ENCODE results near the gene ZNRF3. TPM values are rescaled to one million over a fixed set of nuclear protein-coding genes. Genes with fewer than 3 reads are reported as not detected.

The ZNRF3 gene
- total RNA-seq, 4 donors from 2014 or later = 12.9 to 29.7 (median 21.9) TPM

- 93% methylated on average over 5 of the region's 5 CpGs for WGBS
- Histone ChIP-seq H3K36me3 (no peaks in the 10 kb centered on the region), H3K9me3 (peaks cover 0 to 8% (median 0%) of the 10 kb centered on the region in 4 donors), H3K4me1 (peaks cover 15 to 50% (median 45%) of the 10 kb centered on the region in 4 donors), H3K27me3 (no peaks in the 10 kb centered on the region), H3K4me3 (no peak overlapping the region), H3K27ac (replicated peaks in 1 of 4) (no peak overlapping the region)
- DNase-seq (ENCODE audit: extremely low spot score) = no peak
- TF ChIP-seq EP300 (IDR thresholded peaks at IDR 0.05) (no peak), POLR2AphosphoS5 (IDR thresholded peaks at IDR 0.05) (no peak), POLR2A (IDR thresholded peaks at IDR 0.05; ENCODE audit: low read depth) (no peak)
- TF ChIP-seq, protein P1, sequence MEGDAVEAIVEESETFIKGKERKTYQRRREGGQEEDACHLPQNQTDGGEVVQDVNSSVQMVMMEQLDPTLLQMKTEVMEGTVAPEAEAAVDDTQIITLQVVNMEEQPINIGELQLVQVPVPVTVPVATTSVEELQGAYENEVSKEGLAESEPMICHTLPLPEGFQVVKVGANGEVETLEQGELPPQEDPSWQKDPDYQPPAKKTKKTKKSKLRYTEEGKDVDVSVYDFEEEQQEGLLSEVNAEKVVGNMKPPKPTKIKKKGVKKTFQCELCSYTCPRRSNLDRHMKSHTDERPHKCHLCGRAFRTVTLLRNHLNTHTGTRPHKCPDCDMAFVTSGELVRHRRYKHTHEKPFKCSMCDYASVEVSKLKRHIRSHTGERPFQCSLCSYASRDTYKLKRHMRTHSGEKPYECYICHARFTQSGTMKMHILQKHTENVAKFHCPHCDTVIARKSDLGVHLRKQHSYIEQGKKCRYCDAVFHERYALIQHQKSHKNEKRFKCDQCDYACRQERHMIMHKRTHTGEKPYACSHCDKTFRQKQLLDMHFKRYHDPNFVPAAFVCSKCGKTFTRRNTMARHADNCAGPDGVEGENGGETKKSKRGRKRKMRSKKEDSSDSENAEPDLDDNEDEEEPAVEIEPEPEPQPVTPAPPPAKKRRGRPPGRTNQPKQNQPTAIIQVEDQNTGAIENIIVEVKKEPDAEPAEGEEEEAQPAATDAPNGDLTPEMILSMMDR (IDR thresholded peaks at IDR 0.05) = no peak
- intact Hi-C loops (cut with DNase I) = loop anchor here (5.0 to 10.0 kb wide), 2 partner anchors 85 to 92 kb away; no protein-coding TSS in a partner anchor
Measured at GRCh38 chr22:28949788-28950187, 66.4 kb downstream of the ZNRF3 start.

DNA sequence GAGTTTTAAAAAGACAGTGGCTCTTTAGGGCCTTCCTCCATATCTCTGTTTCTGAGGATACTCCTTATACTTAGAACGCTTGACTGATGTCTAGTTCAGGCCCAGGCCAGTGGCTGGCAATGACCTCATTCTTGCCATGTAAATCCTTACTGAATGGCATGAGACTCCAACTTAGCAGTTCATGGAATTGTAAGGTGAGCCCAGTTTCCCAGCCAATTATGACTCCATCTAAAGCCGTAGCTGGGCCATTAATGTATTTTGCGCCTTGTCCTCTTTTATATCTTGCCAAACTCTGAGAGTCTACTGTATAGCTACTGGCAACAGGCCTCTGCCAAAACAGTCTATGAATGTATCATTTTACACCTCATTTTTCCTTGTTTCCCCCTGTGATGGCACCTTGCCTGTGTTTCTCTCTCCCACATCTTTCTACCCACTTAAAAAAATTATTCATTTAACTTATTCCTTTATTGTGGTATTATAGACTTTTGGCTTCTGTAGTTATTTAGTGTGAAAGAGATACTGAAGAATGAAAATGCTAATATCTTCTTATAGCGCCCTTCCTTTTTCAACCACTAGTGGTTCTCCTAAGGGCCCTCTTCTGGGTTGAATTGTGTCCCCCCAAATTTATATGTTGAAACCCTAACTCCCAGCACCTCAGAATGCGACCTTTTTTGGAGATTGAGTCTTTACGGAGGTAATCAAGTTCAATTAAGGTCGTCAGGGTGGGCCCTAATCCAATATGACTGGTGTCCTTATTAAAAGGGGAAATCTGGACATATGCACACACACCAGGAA is 67.4 kb downstream of the ZNRF3 start:
- Histone ChIP-seq H3K9me3 (peaks cover 0 to 8% (median 0%) of the 10 kb centered on the region in 4 donors), H3K36me3 (no peaks in the 10 kb centered on the region), H3K4me1 (peaks cover 15 to 59% (median 50%) of the 10 kb centered on the region in 4 donors), H3K27me3 (no peaks in the 10 kb centered on the region), H3K4me3 (no peak overlapping the region), H3K27ac (replicated peaks in 1 of 4) (peak overlapping the region in 2 of 4 donors; percentile 14 to 67)
- DNase-seq (ENCODE audit: extremely low spot score) = no peak
- 83% methylated on average over 7 of the region's 7 CpGs for WGBS
- TF ChIP-seq POLR2AphosphoS5 (IDR thresholded peaks at IDR 0.05) = no peak
- TF ChIP-seq, protein P1 (IDR thresholded peaks at IDR 0.05) = peak in 1 of 3 experiments; percentile 14
- intact Hi-C loops (cut with DNase I) = loop anchor here (5.0 to 10.0 kb wide), 2 partner anchors 84 to 94 kb away; no protein-coding TSS in a partner anchor

DNA sequence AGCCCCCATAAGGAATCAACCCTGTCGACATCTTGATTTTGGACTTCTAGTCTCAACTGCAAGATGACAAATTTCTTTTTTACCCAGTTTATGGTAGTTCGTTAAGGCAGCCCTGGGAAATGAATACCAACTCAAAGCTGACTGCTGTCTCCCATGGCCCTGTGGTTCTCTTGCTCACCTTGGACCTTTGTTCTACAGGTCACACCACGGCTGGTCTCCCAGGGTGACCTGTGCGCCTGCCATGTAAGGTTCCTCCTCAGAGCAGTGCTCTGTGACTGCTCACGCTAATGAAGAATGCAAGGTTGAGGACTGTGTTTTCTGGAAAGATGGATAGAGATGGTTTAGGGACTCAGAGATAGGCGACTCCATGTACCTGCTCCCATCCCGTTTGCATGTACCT is 68.2 kb downstream of the ZNRF3 start:
- Histone ChIP-seq H3K4me3 (no peak overlapping the region), H3K4me1 (peaks cover 15 to 66% (median 54%) of the 10 kb centered on the region in 4 donors), H3K27me3 (no peaks in the 10 kb centered on the region), H3K27ac (replicated peaks in 1 of 4) (peak overlapping the region; percentile 15 to 67 (median 41)), H3K9me3 (peaks cover 0 to 8% (median 0%) of the 10 kb centered on the region in 4 donors), H3K36me3 (no peaks in the 10 kb centered on the region)
- DNase-seq (ENCODE audit: extremely low spot score) = no peak
- intact Hi-C loops (cut with DNase I) = loop anchor here (5.0 to 10.0 kb wide), 2 partner anchors 83 to 94 kb away; no protein-coding TSS in a partner anchor
- WGBS = 90% methylated on average over 7 of the region's 7 CpGs
- TF ChIP-seq, protein P1 (IDR thresholded peaks at IDR 0.05) = no peak
- TF ChIP-seq EP300 (IDR thresholded peaks at IDR 0.05) = no peak
- TF ChIP-seq POLR2AphosphoS5 (IDR thresholded peaks at IDR 0.05) = no peak
- no peak for TF ChIP-seq POLR2A (IDR thresholded peaks at IDR 0.05; ENCODE audit: low read depth)

DNA sequence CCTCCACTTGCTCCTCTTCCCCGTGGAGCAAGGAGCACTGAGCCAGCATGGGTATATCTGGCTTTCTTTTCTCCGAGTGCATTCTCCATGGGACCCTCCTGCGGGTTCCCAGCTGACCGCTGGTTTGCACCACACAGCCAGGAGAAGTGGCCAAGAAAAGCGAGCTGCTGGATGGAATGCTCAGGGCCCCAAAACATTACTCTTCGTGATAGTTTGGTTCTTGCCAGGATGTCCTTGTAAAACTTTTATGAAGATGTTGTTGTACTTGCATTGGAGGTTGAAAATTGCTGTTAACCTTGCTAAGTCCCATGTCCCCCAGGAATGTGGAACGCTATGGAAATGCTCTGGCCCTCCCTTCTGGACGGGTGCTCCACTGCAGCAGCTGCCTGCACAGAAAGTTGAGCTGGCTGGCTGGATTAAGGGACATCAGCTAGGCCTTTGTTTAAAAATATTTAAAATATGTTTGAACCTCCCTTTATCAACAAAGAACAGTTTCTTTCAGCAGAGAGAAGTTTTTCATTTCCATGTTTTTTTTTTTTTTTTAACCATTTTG is 68.7 kb downstream of the ZNRF3 start:
- H3K4me1 ChIP-seq = peaks cover 15 to 71% (median 57%) of the 10 kb centered on the region in 4 donors

More for the DNA sequence above, 68.7 kb downstream of the ZNRF3 start:
- Histone ChIP-seq H3K4me3 (peak overlapping the region in 1 of 4 donors; percentile 18), H3K9me3 (peaks cover 0 to 5% (median 0%) of the 10 kb centered on the region in 4 donors), H3K27me3 (no peaks in the 10 kb centered on the region), H3K27ac (replicated peaks in 1 of 4) (peak overlapping the region; percentile 15 to 67 (median 41)), H3K36me3 (no peaks in the 10 kb centered on the region)
- 21% methylated on average over 8 of the region's 8 CpGs for WGBS
- no peak for DNase-seq (ENCODE audit: extremely low spot score)
- intact Hi-C loops (cut with DNase I) = loop anchor here (5.0 to 10.0 kb wide), 2 partner anchors 83 to 95 kb away; no protein-coding TSS in a partner anchor
- TF ChIP-seq, protein P1 (IDR thresholded peaks at IDR 0.05) = peak; percentile 34 to 63 (median 54)
- TF ChIP-seq EP300 (IDR thresholded peaks at IDR 0.05) (no peak), POLR2AphosphoS5 (IDR thresholded peaks at IDR 0.05) (peak in 1 of 2 donors; percentile 26), POLR2A (IDR thresholded peaks at IDR 0.05; ENCODE audit: low read depth) (no peak)
